Panc1 (cell line): Measurements from ENCODE around the gene OR7C1. TPM values are rescaled to one million over a fixed set of nuclear protein-coding genes. Genes with fewer than 3 reads are reported as not detected.

Experiments
- ATAC-seq: fragments of 200-7000 bp; cut with Tn5 transposase; 2 replicates; pipeline ENCODE4 v1.9.1; 2020; ENCODE audit warnings: mild to moderate bottlenecking, moderate library complexity
- BruUV-seq: library from RNA; stranded (reverse); fragments of 400-500 nt; replicated peaks from 2 replicates; lab custom pipeline; 2021; lab: Mats Ljungman, UMichigan
- CTCF ChIA-PET: fragments of 300-600 bp; sonication (Branson Sonifier 250); formaldehyde crosslinking; loops from one replicate; lab custom pipeline; 2022; ENCODE audit warnings: antibody characterized with exemption; lab: Charles Lee
- POLR2A ChIA-PET: fragments of 300-600 bp; sonication (Branson Sonifier 250); formaldehyde crosslinking; loops from one replicate; lab custom pipeline; 2022; ENCODE audit warnings: antibody characterized with exemption; lab: Charles Lee
- DNase-seq: peaks from one replicate; pipeline ENCODE4 v3.0.0-alpha.2; 2010; ENCODE audit warnings: low read depth, low spot score
- H3K27ac ChIP-seq: 2 replicates; pipeline ENCODE4 v1.5.1; 2011; ENCODE audit warnings: mild to moderate bottlenecking, low read length, inconsistent platforms
- H3K27me3 ChIP-seq: fragments of 200-500 bp; sonication (Bioruptor generic); 2 replicates; pipeline ENCODE4 v1.6.0; 2014; ENCODE audit warnings: low read length, inconsistent platforms; ENCODE audit not compliant: control insufficient read depth, insufficient read depth
- H3K36me3 ChIP-seq: fragments of 200-500 bp; sonication (Bioruptor generic); 2 replicates; pipeline ENCODE4 v1.5.1; 2014; ENCODE audit warnings: inconsistent platforms, mild to moderate bottlenecking, low read length, moderate library complexity; ENCODE audit not compliant: control insufficient read depth, insufficient read depth
- H3K4me1 ChIP-seq: 2 replicates; pipeline ENCODE4 v1.5.1; 2011; ENCODE audit warnings: inconsistent platforms, mild to moderate bottlenecking, low read length, moderate library complexity; ENCODE audit not compliant: control insufficient read depth, insufficient read depth
- H3K4me3 ChIP-seq, 2 experiments: 2 replicates each; pipeline ENCODE4 v1.5.1; 2011 to 2012; ENCODE audit warnings: low read depth in 2 of 2, low read length in 2 of 2, mild to moderate bottlenecking in 2 of 2, inconsistent platforms in 1 of 2, moderate library complexity in 1 of 2
- H3K9me3 ChIP-seq: fragments of 200-500 bp; sonication (Bioruptor generic); 2 replicates; pipeline ENCODE4 v1.5.1; 2014; ENCODE audit warnings: low read depth, mild to moderate bottlenecking, inconsistent platforms, low read length, moderate library complexity; ENCODE audit not compliant: control insufficient read depth, insufficient read depth
- CTCF ChIP-seq: fragments of 450-650 bp; IDR thresholded peaks from 2 replicates; pipeline ENCODE4 v1.5.1; 2017; ENCODE audit warnings: mild to moderate bottlenecking
- POLR2AphosphoS5 ChIP-seq: IDR thresholded peaks from 2 replicates; pipeline ENCODE4 v1.6.1; 2012; ENCODE audit warnings: mild to moderate bottlenecking, low read depth, low read length, moderate library complexity
- REST ChIP-seq, 2 experiments: IDR thresholded peaks; 2 replicates each; pipeline ENCODE4 v1.6.1; 2011 to 2012; ENCODE audit warnings: low read depth in 2 of 2, control low read depth in 1 of 2, low read length in 1 of 2, mild to moderate bottlenecking in 1 of 2, moderate library complexity in 1 of 2; ENCODE audit not compliant: insufficient read depth in 1 of 2
- SIN3A ChIP-seq: IDR thresholded peaks from 2 replicates; pipeline ENCODE4 v1.6.1; 2012; ENCODE audit warnings: low read depth, mild to moderate bottlenecking, low read length, moderate library complexity, borderline replicate concordance; ENCODE audit not compliant: insufficient read depth
- TCF7L2 ChIP-seq: IDR thresholded peaks from 2 replicates; pipeline ENCODE4 v1.6.1; 2011; ENCODE audit warnings: mild to moderate bottlenecking, low read depth, low read length, inconsistent platforms
- in situ Hi-C: cut with HindIII; loops from 2 replicates; pipeline ENCODE4 v1.10.0; 2016; ENCODE audit warnings: low sequenced_read_pairs, low pct_unique_long_range_greater_than_20kb
- intact Hi-C: fragments of 100-400 bp; cut with micrococcal nuclease; formaldehyde crosslinking; loops from one replicate; pipeline ENCODE4 v1.10.0; 2022; ENCODE audit not compliant: unreplicated experiment
- total RNA-seq: library from RNA; stranded (reverse); gene quantifications from one replicate; pipeline ENCODE4 v1.2.1, GENCODE V29; 2021; ENCODE audit not compliant: unreplicated experiment

The OR7C1 gene
- total RNA-seq, 1 experiment from 2014 or later, result not detected

DNA sequence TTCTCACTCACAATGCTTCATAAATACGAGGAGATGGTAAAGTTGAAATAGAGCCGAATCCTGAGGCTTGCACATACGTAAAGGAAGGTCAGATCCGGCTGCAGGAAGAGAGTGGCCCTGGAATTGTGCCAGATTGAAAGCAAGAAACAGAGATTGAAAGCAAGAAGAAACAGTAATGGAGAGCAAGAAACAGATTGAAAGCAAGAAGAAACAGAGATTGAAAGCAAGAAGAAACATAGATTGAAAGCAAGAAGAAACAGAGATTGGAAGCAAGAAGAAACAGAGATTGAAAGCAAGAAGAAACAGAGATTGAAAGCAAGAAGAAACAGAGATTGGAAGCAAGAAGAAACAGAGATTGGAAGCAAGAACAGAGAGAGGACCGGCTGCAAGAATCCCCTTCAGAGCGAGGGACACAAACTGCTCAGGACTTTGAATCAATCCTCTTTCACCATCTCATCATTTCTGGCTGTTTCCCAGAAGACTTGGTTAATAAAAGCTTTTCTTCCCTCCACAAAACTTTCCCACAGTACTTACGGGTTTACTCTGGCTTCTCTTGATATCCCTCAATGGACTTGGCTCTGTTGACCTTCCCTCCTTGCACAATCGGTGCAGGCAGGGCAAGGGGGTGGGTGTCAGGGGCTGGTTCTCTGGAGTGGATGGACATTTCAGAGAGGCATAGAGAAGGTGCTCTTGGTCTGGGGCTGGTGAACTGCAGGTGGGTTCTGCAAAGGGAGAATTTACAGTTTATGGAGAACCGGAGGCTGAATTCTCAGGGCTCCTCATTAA lies 25.5 kb downstream of the OR7C1 start:
- CTCF ChIA-PET, result no interaction called here
- no TSS peak for BruUV-seq
- intact Hi-C loops (no loop called here), in situ Hi-C loops (no loop called here)
- H3K27ac ChIP-seq, result no peak overlapping the region
- H3K36me3 ChIP-seq, result no peaks in the 10 kb centered on the region
- no peaks in the 10 kb centered on the region for H3K9me3 ChIP-seq
- ATAC-seq (no peak), DNase-seq (no peak)
- no peaks in the 10 kb centered on the region for H3K4me1 ChIP-seq
- no peak for TF ChIP-seq SIN3A
- TF ChIP-seq REST (IDR thresholded peaks at IDR 0.05; ENCODE audit: insufficient read depth in 1 of 2, low read depth in 2 of 2, low read length in 1 of 2), result no peak
- no peak for TF ChIP-seq TCF7L2
- no peak for TF ChIP-seq CTCF
- no peak for TF ChIP-seq POLR2AphosphoS5
- POLR2A ChIA-PET, result interaction anchor here (0.7 kb wide), 1 partner anchor 36 kb away, joined by 9 read pairs; no protein-coding TSS in a partner anchor
- no peak overlapping the region for H3K4me3 ChIP-seq
- no peaks in the 10 kb centered on the region for H3K27me3 ChIP-seq

DNA sequence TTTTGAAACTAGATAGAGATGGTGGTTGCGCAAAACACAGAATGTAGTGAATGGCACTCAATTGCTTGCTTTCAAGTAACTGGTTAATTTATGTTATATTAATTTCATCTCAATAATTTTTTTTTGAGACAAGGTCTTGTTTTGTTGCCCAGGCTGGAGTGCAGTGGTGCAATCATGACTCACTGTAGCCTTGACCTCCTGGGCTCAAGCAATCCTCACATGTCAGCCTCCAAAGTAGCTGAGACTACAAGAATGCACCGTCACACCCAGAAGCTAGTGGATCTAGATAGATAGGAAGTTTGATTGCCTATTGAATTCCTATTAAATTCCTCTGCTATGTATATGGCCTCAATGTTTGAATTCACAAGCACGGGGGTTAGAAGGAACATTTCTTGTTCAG lies 30.2 kb downstream of the OR7C1 start:
- H3K9me3 ChIP-seq, result no peaks in the 10 kb centered on the region
- TF ChIP-seq SIN3A, result no peak
- no peak for TF ChIP-seq REST (IDR thresholded peaks at IDR 0.05; ENCODE audit: insufficient read depth in 1 of 2, low read depth in 2 of 2, low read length in 1 of 2)
- TF ChIP-seq POLR2AphosphoS5, result no peak
- DNase-seq (no peak), ATAC-seq (no peak)
- H3K36me3 ChIP-seq, result no peaks in the 10 kb centered on the region
- no peaks in the 10 kb centered on the region for H3K27me3 ChIP-seq
- intact Hi-C loops, result no loop called here
- no peak overlapping the region for H3K27ac ChIP-seq
- in situ Hi-C loops, result no loop called here
- no TSS peak for BruUV-seq
- no peaks in the 10 kb centered on the region for H3K4me1 ChIP-seq
- ChIA-PET CTCF (no interaction called here), POLR2A (no interaction called here)
- H3K4me3 ChIP-seq, result no peak overlapping the region
